Activated T-cell treated with anti-CD3 and anti-CD28 coated beads, Interleukin-2, amount 50 U/mL, for 24 hours (primary cell): ENCODE measurements around the gene ATP9B.
A peak's percentile ranks its signal among the peaks of the same experiment; 100 is the strongest.
"Not testable (repeated sequence)": the region's sequence is repeated elsewhere in the genome, so short reads cannot be mapped to it uniquely, and the experiment has no call there.

Experiments used
- DNase-seq: peaks from one replicate; pipeline ENCODE4 v3.0.0-alpha.2; 2020
- H3K27ac Mint-ChIP-seq: 2 replicates; pipeline ENCODE4 v1.8.0; 2020; ENCODE audit warnings: mild to moderate bottlenecking, mixed read lengths
- H3K27me3 Mint-ChIP-seq: 2 replicates; pipeline ENCODE4 v1.8.0; 2020; ENCODE audit warnings: mixed read lengths
- H3K36me3 Mint-ChIP-seq: 2 replicates; pipeline ENCODE4 v1.8.0; 2020; ENCODE audit warnings: low read depth, mixed read lengths
- H3K4me1 Mint-ChIP-seq: 2 replicates; pipeline ENCODE4 v1.8.0; 2020; ENCODE audit warnings: low read depth, mixed read lengths
- H3K4me3 Mint-ChIP-seq: 2 replicates; pipeline ENCODE4 v1.8.0; 2020; ENCODE audit warnings: mild to moderate bottlenecking, moderate library complexity, mixed read lengths
- H3K9me3 Mint-ChIP-seq: 2 replicates; pipeline ENCODE4 v1.8.0; 2020; ENCODE audit warnings: mixed read lengths

The ATP9B gene

GRCh38 chr18:79305911-79306310 is 236.7 kb downstream of the ATP9B start:
- H3K4me3 Mint-ChIP-seq, result no peak overlapping the region
- DNase-seq, result no peak
- peaks cover 66% of the 10 kb centered on the region for H3K36me3 Mint-ChIP-seq
- no peaks in the 10 kb centered on the region for H3K9me3 Mint-ChIP-seq
- H3K27me3 Mint-ChIP-seq, result no peaks in the 10 kb centered on the region
- H3K4me1 Mint-ChIP-seq, result no peaks in the 10 kb centered on the region
- no peak overlapping the region for H3K27ac Mint-ChIP-seq

- DNase-seq, result no peak
- no peak overlapping the region for H3K27ac Mint-ChIP-seq
- no peaks in the 10 kb centered on the region for H3K27me3 Mint-ChIP-seq
- no peak overlapping the region for H3K4me3 Mint-ChIP-seq
- peaks cover 11% of the 10 kb centered on the region for H3K9me3 Mint-ChIP-seq
- peaks cover 82% of the 10 kb centered on the region for H3K36me3 Mint-ChIP-seq
- H3K4me1 Mint-ChIP-seq, result no peaks in the 10 kb centered on the region
Measured at GRCh38 chr18:79309614-79310358, 240.6 kb downstream of the ATP9B start.

GRCh38 chr18:79314838-79315388 is 245.7 kb downstream of the ATP9B start:
- peaks cover 13% of the 10 kb centered on the region for H3K9me3 Mint-ChIP-seq
- peaks cover 15% of the 10 kb centered on the region for H3K4me1 Mint-ChIP-seq
- DNase-seq, result no peak
- no peaks in the 10 kb centered on the region for H3K27me3 Mint-ChIP-seq
- no peak overlapping the region for H3K4me3 Mint-ChIP-seq
- H3K36me3 Mint-ChIP-seq, result peaks cover 74% of the 10 kb centered on the region
- H3K27ac Mint-ChIP-seq, result no peak overlapping the region

GRCh38 chr18:79315596-79315995 is 246.4 kb downstream of the ATP9B start:
- Mint-ChIP-seq H3K27ac (no peak overlapping the region), H3K9me3 (peaks cover 13% of the 10 kb centered on the region), H3K36me3 (peaks cover 67% of the 10 kb centered on the region), H3K4me1 (peaks cover 15% of the 10 kb centered on the region), H3K4me3 (no peak overlapping the region), H3K27me3 (no peaks in the 10 kb centered on the region)
- DNase-seq, result no peak

- Mint-ChIP-seq H3K4me3 (no peak overlapping the region), H3K9me3 (peaks cover 13% of the 10 kb centered on the region), H3K27me3 (no peaks in the 10 kb centered on the region), H3K27ac (no peak overlapping the region), H3K4me1 (peaks cover 15% of the 10 kb centered on the region), H3K36me3 (peaks cover 61% of the 10 kb centered on the region)
- no peak for DNase-seq
Measured at GRCh38 chr18:79317703-79318102, 248.5 kb downstream of the ATP9B start.

GRCh38 chr18:79318142-79318673 is 249.0 kb downstream of the ATP9B start:
- Mint-ChIP-seq H3K9me3 (peaks cover 9% of the 10 kb centered on the region), H3K27ac (peak overlapping the region; percentile 13), H3K4me3 (no peak overlapping the region), H3K4me1 (peaks cover 15% of the 10 kb centered on the region), H3K36me3 (peaks cover 56% of the 10 kb centered on the region), H3K27me3 (no peaks in the 10 kb centered on the region)
- no peak for DNase-seq

GRCh38 chr18:79320216-79320850 is 251.1 kb downstream of the ATP9B start:
- Mint-ChIP-seq H3K4me1 (peaks cover 15% of the 10 kb centered on the region), H3K9me3 (no peaks in the 10 kb centered on the region), H3K4me3 (no peak overlapping the region), H3K27ac (no peak overlapping the region), H3K36me3 (peaks cover 54% of the 10 kb centered on the region), H3K27me3 (no peaks in the 10 kb centered on the region)
- no peak for DNase-seq

- Mint-ChIP-seq H3K27me3 (no peaks in the 10 kb centered on the region), H3K9me3 (peaks cover under 1% of the 10 kb centered on the region), H3K36me3 (peaks cover 47% of the 10 kb centered on the region), H3K27ac (no peak overlapping the region), H3K4me1 (peaks cover 18% of the 10 kb centered on the region), H3K4me3 (no peak overlapping the region)
- DNase-seq, result no peak
Measured at GRCh38 chr18:79321625-79322405, 252.6 kb downstream of the ATP9B start.

- Mint-ChIP-seq H3K36me3 (peaks cover 50% of the 10 kb centered on the region), H3K27ac (no peak overlapping the region), H3K4me1 (peaks cover 18% of the 10 kb centered on the region), H3K9me3 (peaks cover 3% of the 10 kb centered on the region), H3K4me3 (no peak overlapping the region), H3K27me3 (no peaks in the 10 kb centered on the region)
- no peak for DNase-seq
Measured at GRCh38 chr18:79322441-79322840, 253.2 kb downstream of the ATP9B start.

GRCh38 chr18:79323471-79323870 is 254.3 kb downstream of the ATP9B start:
- H3K36me3 Mint-ChIP-seq, result peaks cover 49% of the 10 kb centered on the region
- H3K27ac Mint-ChIP-seq, result no peak overlapping the region

GRCh38 chr18:79326413-79327198 is 257.4 kb downstream of the ATP9B start:
- no peak for DNase-seq
- H3K4me3 Mint-ChIP-seq, result no peak overlapping the region
- H3K27me3 Mint-ChIP-seq, result no peaks in the 10 kb centered on the region

More at GRCh38 chr18:79323471-79323870, 254.3 kb downstream of the ATP9B start:
- Mint-ChIP-seq H3K4me3 (no peak overlapping the region), H3K4me1 (peaks cover 8% of the 10 kb centered on the region), H3K27me3 (no peaks in the 10 kb centered on the region), H3K9me3 (peaks cover 3% of the 10 kb centered on the region)
- DNase-seq, result no peak

GRCh38 chr18:79327199-79327721 is 258.1 kb downstream of the ATP9B start:
- H3K36me3 Mint-ChIP-seq, result peaks cover 58% of the 10 kb centered on the region
- H3K27me3 Mint-ChIP-seq, result no peaks in the 10 kb centered on the region
- peaks cover 3% of the 10 kb centered on the region for H3K9me3 Mint-ChIP-seq
- H3K27ac Mint-ChIP-seq, result peak overlapping the region; percentile 76
- no peak for DNase-seq
- H3K4me3 Mint-ChIP-seq, result no peak overlapping the region
- H3K4me1 Mint-ChIP-seq, result peaks cover 8% of the 10 kb centered on the region

More at GRCh38 chr18:79326413-79327198, 257.4 kb downstream of the ATP9B start:
- peaks cover 3% of the 10 kb centered on the region for H3K9me3 Mint-ChIP-seq
- H3K36me3 Mint-ChIP-seq, result peaks cover 60% of the 10 kb centered on the region
- H3K27ac Mint-ChIP-seq, result peak overlapping the region; percentile 76
- H3K4me1 Mint-ChIP-seq, result peaks cover 8% of the 10 kb centered on the region

- not testable (repeated sequence) for H3K4me3 Mint-ChIP-seq, H3K27me3 Mint-ChIP-seq, H3K9me3 Mint-ChIP-seq, H3K4me1 Mint-ChIP-seq, DNase-seq
- Mint-ChIP-seq H3K27ac (peak overlapping the region; percentile 83), H3K36me3 (peaks cover 61% of the 10 kb centered on the region)
Measured at GRCh38 chr18:79327915-79328314, 258.7 kb downstream of the ATP9B start.
